GM12801 (cell line): ENCODE data around the gene IL17RC.

Source experiments
- TF ChIP-seq, protein P1 (sequence below): IDR thresholded peaks from one replicate; pipeline ENCODE4 v1.5.1; 2011; ENCODE audit warnings: control low read depth; ENCODE audit not compliant: insufficient read length; ENCODE audit errors: extremely low read depth

Gene IL17RC

DNA sequence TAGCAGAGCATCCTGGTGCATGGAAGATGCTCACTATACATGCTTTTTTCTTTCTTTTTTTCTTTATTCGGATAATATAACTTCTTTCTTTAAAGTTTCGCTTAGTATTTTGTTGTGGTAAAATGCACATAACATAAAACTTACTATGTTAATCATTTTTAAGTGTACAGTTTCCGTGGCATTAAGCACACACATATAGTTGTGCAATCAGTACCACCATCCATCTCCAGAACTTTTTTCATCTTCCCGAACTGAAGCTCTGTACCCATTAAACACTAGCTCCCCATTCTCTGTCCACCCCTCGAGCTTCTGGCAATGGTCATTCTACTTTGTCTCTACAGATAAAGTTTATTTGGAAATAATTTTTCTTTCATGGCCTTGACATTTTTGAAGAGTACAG lies 27.5 kb upstream of the IL17RC start:
- TF ChIP-seq, protein P1, sequence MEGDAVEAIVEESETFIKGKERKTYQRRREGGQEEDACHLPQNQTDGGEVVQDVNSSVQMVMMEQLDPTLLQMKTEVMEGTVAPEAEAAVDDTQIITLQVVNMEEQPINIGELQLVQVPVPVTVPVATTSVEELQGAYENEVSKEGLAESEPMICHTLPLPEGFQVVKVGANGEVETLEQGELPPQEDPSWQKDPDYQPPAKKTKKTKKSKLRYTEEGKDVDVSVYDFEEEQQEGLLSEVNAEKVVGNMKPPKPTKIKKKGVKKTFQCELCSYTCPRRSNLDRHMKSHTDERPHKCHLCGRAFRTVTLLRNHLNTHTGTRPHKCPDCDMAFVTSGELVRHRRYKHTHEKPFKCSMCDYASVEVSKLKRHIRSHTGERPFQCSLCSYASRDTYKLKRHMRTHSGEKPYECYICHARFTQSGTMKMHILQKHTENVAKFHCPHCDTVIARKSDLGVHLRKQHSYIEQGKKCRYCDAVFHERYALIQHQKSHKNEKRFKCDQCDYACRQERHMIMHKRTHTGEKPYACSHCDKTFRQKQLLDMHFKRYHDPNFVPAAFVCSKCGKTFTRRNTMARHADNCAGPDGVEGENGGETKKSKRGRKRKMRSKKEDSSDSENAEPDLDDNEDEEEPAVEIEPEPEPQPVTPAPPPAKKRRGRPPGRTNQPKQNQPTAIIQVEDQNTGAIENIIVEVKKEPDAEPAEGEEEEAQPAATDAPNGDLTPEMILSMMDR = no peak

GRCh38 chr3:9890249-9891071 lies 26.4 kb upstream of the IL17RC start, which contains the start of gene JAGN1:
JAGN1 (plus strand) TSS chr3:9890610; CDS start chr3:9890723, 113 bp downstream.
- TF ChIP-seq, protein P1 = no peak

- TF ChIP-seq, protein P1 = no peak
Observed at GRCh38 chr3:9891072-9891622, 25.8 kb upstream of the IL17RC start.

- TF ChIP-seq, protein P1 = no peak
Observed at GRCh38 chr3:9893739-9894138, 23.2 kb upstream of the IL17RC start.

- TF ChIP-seq, protein P1 = no peak
Observed at GRCh38 chr3:9897408-9898372, 19.2 kb upstream of the IL17RC start.

DNA sequence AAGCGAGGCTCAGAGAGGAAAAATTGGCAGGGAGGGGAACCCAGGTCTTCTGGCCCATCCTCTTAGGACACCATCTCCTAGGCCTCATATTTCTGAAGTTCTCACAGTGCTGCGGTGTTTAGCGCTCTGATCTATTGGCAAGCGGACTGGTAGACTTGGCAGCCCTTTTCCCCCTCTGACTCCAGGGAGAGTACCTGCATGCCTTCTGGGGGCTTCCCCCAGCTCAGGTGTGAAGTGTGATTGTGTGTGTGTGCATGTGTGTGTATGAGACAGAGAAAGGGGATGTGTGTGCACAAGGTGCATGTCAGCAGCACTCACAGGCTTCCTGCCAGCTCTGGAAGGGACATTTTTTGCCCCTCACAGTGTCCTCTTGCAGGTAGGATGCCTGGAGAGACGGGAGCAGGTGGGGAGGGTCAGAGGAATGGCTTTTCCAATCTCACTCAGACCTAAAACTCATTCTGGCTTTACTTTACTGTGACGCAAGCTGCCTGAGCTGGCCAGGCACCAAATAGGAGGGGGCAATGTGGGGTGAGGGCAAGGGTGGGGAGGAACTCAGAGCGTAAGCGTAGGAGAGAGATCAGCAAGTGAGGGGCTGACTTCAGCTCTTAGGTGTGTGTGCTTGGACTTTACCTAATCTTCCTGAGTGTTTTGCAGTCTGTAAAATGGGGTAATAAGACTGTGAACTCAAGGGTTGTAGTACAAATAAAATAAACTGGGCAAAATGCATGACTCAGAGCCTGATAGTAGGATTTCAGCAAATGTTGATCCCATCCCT lies 18.2 kb upstream of the IL17RC start:
- TF ChIP-seq, protein P1 = no peak
